Stimulated activated CD8-positive, alpha-beta memory T cell treated with anti-CD3 and anti-CD28 coated beads, Interleukin-4, amount 100 ng/mL, for 48 hours (primary cell): ENCODE data around the gene RNLS.

Experiments used
- DNase-seq: peaks from one replicate; pipeline ENCODE4 v3.0.0-alpha.2; 2020

Gene RNLS

DNA sequence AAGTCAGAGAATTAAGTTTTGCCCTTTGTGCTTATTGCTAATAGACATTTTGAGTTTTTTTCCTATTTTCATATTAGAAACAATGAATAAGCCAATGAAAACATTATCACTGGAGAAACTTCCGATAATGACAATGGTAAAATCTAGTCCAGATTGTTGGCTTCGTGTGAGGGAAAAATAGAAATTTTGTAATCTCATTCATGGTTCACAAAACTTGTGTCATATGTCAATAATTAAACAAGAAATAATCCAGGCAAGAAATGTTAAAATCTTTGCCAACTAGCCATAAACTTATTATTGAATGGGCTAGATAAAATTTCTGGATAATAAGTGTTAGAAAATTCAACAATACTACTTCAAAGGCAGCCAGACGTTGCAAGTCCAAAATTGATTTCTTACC lies 36.6 kb downstream of the RNLS start:
- no peak for DNase-seq

DNA sequence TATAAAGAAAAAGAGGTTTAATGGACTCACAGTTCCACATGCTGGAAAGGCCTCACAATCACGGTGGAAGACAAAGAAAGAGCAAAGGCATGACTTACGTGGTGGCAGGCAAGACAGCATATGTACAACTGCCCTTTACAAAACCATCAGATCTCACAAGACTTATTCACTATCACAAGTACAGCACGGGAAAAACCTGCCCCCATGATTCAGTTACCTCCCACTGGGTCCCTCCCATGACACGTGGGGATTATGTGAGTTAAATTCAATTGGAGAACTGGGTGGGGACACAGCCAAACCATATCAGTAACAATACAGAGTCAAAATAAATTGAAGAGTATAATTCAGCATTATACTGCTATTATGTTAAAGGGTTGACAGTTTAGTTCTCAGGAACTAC lies 37.8 kb downstream of the RNLS start:
- no peak for DNase-seq

DNA sequence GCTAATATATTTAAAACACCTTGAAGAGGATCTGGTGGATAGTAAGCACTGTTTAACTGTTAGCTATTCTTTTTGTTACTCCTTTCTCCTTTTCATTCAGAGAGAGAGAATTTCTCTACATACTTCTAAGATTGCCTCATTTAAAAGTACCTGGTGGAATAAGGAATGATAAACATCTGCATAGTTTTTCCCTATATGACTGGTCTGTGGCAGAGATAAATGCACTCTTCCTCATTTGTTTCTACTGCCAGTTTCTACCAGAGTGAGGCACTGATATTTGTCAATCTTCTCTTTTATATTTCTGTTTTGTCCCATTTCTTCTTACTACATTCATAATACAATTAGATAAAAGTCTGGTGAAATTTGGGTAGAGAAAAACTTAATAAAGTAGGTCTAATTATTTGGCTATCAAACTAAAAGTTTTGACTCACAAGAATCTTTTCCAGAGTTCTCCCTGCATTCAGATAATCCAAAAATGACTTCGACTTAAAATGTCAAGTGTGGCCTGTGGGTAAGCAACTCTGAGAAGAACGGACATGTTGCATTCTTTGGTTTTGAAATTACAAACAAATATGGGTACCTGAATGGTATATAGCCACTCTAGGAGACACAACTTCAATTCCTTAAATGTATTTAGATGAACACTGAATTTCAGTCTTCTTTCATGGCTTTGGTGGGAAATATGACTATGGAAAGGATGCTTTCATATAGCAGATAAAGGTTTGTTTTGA lies 38.8 kb downstream of the RNLS start:
- no peak for DNase-seq

DNA sequence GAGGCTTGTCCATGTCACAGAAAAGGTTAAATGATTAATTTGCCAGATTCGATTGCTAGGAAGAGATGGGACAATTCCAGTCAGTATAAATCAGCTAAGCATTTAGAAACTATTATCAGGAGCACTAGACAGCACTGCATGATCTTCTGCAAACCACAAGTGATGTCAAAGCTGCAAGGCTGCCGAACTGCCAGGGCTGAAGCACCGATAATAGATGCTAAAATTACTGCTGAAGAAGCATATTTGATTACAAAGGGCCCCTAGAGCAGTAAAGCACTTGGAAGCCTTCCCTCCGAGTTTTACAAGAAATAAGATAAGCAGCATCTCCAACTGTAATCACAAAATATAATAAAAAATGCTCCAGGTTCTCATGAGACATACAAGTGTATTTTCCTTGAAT lies 40.6 kb downstream of the RNLS start:
- DNase-seq = no peak

DNA sequence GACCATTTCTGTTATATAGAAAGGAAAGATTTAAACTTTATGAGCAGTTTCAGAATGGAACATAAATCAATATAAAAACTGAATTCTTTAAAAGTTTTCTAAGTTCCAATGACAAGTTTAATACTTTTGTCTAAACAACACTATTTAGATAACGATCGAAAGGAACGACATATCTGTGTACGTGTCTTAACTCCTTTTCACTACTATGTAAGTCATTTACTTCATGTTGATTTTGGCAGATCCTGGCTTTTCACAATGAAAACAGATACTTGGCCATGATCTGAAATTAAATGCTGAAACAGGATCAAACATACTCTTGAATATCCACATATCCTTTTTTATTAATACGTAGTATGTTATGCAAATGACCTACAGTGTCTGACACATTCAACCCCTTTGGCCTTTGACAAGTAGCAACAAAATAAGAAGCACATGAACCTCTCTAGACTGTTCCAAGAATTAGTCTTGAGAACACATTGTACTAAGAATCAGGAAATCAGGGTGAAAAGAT lies 41.9 kb downstream of the RNLS start:
- no peak for DNase-seq

DNA sequence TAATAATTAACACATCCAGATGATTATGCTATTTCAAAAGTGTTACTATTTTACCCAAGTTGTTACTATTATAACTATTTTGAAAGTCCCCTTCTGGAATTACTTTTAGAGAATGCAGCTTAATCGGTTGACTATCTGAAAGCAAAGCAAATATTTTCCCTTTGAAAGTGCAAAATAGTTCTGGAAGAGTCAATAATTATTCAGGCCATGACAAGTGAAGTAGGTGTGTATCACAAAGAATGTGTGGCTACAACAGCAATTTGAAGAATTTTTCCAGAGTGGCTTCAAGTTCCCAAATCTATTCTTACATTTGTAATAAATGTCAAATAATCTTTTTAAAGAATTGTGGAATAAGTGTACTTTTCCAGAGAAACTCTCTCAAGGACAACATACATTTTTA lies 42.8 kb downstream of the RNLS start:
- no peak for DNase-seq

DNA sequence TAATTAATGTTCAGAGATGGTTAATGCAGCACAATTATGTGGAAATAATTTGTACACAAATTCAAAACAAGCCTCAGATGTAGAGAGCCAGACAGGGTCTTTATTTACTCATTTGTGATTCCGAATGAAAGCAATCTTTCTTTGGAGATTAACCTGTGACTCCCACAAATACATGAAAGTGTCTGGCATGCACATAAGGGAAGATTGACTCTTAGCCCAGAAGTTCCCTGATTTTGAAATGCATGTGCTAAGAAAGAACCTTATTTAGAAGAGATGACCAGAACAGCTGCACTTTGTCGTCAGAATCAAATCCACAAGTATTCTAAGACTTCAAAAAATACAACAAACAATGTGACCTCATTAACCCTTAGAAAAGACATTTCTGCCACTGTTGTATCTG lies 45.1 kb downstream of the RNLS start:
- no peak for DNase-seq

DNA sequence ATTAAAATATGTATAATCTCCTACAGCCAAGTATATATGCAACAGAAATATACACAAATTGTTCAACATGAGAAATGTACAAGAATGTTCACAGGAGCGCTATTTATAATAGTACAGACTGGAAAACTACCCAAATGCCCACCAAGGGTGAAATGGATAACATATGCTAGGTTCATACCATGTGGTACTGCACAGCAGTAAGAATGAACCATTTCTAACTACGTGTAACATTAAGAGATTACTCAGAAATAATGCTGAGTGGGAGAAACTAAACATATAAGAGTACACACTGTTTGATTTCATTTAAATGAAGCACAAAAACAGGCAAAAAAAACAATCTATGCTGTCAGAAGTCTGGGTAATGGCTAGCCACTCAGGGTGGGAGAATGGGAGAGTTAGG lies 45.8 kb downstream of the RNLS start:
- DNase-seq = no peak

DNA sequence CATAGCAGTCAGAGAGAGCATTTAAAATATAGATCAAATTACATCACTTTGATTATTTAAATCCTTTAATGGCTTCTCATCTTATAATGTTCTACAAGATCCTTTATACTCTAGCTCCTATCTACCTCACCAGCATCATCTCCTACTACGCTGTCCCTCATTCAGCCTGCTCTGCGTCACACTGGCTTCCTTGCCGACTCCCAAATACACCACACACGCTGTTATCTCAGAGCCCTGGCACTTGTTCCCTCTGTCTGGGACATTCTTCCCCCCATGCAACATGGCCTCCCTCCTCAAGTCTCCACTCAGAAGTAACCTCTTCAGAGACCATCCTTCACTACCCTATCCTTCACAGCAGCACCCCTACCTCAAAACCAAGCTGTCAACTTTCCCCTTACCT lies 46.7 kb downstream of the RNLS start:
- DNase-seq = no peak

DNA sequence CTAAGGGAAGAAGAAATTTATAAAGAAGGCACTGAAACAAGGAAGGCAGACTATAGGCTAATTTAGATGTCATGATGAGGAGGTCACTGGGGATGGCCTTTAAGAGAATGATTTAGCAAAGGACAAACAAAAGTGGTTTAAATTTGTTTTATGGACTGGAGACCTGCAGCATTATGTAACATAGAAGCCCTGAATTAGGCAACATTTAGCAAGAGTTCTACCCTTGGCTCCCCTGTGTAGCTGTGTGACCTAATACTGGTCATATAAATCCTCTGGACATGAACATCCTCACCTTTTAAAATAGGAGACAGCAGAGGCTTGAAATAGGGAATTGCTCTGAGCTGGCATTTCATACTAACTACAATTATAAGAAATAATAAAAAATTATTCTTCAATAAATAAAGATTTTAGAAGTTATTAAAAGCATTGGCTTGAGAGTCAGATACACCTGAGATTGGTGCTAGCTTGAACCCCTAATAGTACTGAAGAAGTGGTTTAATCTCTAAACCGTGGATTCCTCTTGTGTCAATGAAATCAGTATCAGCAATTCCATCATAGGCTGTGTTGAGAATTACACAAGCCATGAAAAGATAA lies 48.9 kb downstream of the RNLS start:
- no peak for DNase-seq

DNA sequence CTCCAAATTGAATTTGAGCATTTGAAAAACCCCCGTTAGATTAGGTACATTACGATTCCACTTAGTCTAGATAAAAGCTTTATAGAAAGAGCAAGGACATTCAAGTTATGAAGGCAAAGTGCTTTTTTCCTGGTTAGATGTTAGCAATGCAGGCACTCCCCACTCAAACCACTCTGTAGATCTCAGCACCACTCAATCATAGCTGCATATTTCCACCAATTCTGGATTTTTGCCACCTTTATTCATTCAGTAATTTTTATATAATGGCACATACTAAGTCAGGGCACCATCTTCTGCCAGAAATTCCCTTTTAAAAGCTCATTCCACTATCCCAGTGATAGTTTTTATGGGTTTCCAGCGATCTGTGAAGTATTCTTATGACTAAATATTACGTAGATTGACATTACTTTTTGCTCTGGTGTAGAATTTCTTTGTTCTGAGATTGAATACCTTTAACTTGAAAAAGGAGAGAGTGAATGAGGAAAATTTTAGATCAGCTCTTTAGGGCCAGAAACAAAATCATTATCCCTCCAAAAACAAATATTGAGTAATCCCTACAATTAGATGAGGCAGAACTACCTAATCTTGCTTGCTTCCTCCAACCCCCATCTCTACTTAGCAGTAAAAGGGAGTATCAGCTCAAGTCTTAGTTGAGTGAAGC lies 51.6 kb downstream of the RNLS start:
- DNase-seq = no peak

DNA sequence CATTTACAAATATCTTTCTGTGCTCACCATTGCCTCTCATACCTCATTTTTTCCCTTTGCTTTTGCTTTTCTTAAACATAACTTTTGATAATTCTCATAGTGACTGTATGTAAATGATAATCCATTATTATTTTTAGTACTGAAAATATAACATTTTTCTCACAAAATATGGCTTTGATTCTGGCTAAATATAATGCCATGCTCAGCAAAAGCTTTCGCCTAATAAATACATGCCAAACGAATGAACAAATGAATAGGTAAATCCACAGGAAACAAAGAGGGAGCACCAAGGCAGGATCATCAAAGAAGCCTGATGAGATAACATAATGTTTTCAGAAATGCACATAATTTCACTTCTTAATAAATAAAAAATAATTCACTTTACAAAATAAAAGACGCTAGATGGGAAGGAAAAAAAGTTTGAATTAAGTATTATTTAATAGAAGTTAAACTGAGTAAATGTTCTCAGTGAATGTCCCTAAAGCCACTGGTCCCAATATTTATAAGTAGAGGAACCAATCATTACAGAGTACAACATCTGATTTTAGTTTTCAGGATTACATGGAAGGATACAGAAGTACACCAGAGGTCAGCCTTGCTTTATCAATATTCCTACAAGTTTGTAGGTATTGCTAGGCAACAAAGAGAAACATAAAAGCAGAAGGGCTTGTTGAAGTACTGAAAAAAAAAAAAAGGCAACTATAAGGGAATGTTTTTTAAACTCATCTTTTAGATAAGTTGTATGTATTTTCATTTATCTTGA lies 52.3 kb downstream of the RNLS start:
- DNase-seq = no peak

DNA sequence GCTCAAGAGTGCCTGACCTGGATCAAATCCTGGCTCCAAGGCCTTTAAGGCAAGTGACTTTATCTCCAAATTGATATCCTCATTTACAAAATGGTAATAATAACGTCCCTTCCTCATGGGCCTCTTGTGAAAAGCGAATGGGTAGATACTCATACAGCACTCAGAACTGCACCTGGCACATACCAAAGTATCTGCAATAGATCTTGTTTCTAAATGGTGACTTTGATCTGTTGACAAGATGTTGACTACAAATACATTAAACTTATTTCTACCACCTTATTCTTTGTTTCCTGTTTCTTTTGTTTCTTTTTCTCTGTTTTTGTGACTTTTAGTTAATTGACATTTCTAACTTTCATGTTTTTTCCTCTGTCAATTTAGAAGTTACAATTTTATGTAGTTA lies 53.0 kb downstream of the RNLS start:
- DNase-seq = no peak

DNA sequence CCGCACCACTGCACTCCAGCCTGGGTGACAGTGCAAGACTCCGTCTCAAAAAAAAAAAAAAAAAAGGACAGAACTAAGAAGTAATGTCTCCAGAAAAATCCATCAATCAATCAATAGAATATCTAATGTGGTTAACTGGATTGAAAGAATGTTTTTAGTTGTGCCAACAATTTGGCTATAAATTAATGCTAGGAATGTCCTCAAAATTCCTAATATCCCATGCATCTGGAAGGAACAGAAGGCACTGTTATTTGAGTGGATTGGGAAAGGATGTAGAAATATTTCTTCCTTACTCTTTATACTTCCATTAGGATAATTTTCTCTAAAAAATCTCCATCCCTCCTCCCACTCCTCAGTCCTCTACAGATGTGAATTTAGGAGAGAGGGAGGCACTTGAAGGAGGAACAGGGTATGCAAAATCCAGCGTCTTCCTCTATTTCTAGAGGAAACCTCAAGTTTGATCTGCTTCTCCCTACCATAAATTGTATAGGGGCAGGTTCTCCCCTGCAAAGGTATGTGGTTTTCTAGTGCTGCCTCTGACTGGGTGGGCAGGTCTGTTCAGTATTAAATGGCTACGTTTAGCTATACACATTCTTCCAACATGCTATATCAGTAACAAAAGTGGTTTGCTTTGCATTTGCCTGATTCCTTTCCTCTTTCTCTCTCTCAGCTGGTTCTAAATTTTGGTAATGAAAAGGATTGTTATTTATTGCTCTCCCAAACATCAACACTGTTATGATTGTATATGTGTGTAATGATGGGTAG lies 54.1 kb downstream of the RNLS start:
- no peak for DNase-seq

DNA sequence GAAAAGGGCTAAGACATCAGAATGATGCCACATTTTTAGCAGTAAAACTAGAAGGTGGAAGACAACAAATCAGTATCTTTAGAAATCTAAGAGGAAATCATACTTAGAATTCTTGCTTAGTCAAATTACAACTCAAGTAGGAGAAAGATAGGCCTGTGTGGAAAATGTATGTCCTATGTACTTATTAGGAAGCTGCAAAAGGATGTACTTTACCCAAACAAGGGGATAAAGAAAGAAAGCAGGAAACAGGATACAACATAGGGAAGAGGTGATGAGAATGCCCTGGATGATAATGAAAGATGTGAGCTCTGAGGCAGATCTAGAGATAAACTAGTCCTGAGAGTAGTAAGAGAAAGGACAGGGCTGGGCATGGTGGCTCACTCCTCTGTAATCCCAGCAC lies 54.9 kb downstream of the RNLS start:
- DNase-seq = no peak

DNA sequence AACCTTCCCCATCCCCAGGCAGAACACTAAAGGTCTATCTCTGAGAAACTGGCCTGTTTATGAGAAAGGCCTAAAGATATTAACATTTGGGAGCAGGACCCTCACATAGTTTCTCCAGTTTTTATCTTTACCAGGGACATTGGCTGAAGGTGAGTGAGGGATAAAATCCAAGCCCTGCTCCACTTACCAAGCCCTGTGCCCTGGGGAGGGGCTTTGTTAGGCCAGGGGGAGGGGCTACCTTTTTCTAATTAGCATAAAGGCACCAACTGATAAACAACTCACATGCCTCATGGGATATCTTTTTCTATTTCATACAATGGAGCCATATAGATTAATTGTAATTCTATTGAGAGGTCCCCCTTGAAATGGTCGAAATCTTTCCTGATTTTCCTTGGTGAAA lies 55.9 kb downstream of the RNLS start:
- no peak for DNase-seq

DNA sequence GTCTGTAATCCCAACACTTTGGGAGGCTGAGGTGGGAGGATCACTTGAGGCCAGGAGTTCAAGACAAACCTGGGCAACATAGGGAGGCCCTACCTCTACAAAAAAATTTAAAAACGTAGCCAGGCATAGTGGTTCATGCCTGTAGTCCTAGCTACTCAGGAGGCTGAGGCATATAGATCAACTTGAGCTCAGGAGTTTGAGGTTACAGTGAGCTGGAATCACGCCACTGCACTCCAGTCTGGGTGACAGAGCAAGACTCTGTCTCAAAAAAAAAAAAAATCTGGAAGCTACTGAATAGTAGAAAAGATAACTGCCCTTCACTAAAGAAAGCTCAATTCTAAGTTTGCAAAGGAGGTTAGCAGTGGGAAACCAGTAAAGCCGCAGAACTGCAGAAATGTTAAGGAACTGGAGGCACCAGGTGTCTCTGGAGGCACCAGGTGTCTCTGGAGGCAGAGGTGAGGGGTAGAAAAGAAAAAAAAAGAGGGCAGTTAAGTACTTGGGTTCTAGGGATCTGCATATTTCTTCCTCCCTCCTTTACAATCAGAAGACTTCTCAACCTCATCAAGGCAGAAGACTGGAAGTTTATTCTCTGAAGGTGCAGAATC lies 56.5 kb downstream of the RNLS start:
- DNase-seq = no peak

DNA sequence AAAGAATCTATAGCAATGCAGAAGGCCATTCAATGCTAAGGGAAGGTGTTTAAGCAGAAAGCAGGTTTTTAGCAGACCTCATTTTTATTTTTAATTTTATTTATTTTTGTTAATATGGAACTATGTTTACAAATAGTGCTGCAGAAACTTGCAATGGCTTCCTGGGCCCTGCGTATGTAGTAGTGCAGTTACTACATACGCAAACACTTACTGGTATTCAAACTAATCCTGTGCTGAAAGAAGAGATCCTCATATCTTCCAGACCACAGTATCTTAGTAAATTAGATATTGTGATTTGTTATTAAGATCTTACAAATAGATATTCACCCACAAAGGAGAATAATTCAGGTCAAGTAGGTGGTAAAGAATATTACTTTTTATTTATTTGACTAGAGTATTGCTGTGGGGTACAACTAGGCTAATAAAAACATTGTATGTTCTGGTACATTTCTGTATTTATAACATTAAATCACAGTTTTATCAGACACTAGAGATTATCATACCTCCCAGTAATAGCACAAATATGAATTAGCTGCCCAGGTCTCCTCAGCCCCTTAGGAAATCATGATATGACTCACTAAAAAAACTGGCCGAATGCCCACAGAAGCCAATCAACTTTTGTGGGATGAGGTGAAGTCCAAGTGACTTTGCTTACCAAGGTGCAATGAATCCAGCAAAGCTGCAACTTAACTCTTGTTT lies 57.6 kb downstream of the RNLS start:
- DNase-seq = no peak

DNA sequence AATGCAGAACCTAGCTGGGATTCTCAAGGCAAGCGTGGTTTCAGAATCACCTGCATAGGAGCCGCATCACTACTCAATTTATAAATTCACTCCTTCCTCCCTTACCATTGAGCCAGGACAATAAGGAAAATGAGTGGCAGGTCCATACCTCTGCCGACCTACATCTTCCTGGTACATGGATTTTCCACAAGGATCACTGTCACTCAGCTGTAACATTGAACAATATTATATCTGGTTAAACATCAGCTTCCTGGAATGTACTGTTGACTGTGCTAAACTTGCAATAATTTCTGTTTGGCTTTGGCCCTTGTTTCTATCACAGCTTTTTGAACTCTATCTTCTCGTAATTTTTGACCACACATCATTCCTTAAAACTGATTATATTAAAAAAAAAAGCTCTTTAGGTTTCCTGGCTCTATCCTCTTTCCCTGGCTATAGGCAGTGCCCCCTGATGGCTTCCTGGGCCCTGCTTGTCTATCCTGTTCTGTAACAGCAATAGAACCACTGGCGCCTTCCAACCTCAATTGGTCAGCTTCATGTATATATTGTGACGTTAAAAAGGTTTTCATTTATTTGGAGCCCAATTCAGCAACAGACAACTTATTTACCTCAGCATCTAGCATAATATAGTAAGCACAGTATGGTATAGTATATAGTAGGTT lies 59.2 kb downstream of the RNLS start:
- DNase-seq = no peak

DNA sequence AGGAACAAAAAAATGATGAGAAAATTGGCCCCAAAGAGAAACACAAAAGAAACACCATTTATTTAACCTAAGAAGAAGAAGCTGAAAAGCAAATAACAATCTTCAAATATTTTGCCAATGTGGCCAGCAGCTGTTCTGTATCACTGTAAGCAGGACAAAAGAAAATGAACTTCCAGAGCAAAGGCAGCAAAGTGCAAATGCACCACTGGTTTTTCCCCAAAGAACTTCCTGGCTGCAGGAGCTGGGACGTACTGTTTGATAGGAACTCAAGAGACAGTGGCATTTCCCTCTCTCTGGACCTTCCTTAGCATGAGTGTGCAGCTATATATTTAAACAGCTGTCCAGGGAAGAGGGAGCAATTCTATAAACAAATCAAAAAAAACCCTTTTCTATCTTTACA lies 60.4 kb downstream of the RNLS start:
- DNase-seq = no peak

DNA sequence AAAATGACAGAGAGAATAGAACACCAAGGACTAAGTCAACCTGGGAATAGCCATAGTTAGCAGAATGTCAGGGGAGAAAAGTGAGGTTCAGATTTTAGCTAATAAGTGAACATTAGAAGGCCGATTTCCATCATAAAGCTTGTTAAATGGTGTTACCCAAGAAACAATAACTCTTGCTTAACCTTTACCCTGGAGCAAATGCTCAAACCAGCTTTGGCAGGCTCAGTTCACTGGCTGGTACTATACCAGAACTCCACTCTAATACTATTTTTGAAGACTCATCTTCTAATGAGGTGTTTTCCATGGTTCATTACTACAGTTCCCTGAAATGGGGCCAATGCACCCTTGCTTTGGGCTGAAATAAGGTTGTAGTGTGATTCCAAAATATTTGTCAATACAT lies 61.3 kb downstream of the RNLS start:
- DNase-seq = no peak
